AG04450 (cell line): ENCODE data around the gene APMAP. TPM values are rescaled to one million over a fixed set of nuclear protein-coding genes. Genes with fewer than 3 reads are reported as not detected.

Experiments used
- CTCF ChIA-PET: fragments of 300-600, 350-600 bp; formaldehyde crosslinking; extraction: SDS; loops from one replicate; lab custom pipeline; 2022; ENCODE audit warnings: antibody characterized with exemption, inconsistent platforms; lab: Charles Lee
- POLR2A ChIA-PET: fragments of 350-600 bp; formaldehyde crosslinking; extraction: SDS; loops from one replicate; lab custom pipeline; 2021; ENCODE audit warnings: antibody characterized with exemption, inconsistent platforms; lab: Yijun Ruan, JAX
- DNase-seq: peaks from one replicate; pipeline ENCODE4 v3.0.0-alpha.2; 2011; ENCODE audit warnings: low read depth, low spot score
- H3K27ac ChIP-seq: one replicate; pipeline ENCODE4 v1.5.1; 2012; ENCODE audit warnings: low read depth, low read length, control low read depth
- H3K27me3 ChIP-seq: one replicate; pipeline ENCODE4 v1.6.0; 2012; ENCODE audit warnings: low read length; ENCODE audit not compliant: control insufficient read depth, insufficient read depth
- H3K4me3 ChIP-seq: 2 replicates; pipeline ENCODE4 v1.5.1; 2011; ENCODE audit warnings: mild to moderate bottlenecking, low read depth, low read length, control low read depth
- H3K9me3 ChIP-seq: 2 replicates; pipeline ENCODE4 v1.5.1; 2012; ENCODE audit warnings: low read length; ENCODE audit not compliant: control insufficient read depth, insufficient read depth
- CTCF ChIP-seq: IDR thresholded peaks from 2 replicates; pipeline ENCODE4 v1.5.1; 2011; ENCODE audit warnings: low read depth, low read length, control low read depth, inconsistent platforms
- polyA plus RNA-seq: library from polyadenylated mRNA; depleted of rRNA; stranded (reverse); fragments of >200 nt; gene quantifications from 2 replicates; pipeline ENCODE4 v1.2.3, GENCODE V29; 2011

Gene APMAP
- polyA plus RNA-seq, 1 experiment = 94.5 TPM

DNA sequence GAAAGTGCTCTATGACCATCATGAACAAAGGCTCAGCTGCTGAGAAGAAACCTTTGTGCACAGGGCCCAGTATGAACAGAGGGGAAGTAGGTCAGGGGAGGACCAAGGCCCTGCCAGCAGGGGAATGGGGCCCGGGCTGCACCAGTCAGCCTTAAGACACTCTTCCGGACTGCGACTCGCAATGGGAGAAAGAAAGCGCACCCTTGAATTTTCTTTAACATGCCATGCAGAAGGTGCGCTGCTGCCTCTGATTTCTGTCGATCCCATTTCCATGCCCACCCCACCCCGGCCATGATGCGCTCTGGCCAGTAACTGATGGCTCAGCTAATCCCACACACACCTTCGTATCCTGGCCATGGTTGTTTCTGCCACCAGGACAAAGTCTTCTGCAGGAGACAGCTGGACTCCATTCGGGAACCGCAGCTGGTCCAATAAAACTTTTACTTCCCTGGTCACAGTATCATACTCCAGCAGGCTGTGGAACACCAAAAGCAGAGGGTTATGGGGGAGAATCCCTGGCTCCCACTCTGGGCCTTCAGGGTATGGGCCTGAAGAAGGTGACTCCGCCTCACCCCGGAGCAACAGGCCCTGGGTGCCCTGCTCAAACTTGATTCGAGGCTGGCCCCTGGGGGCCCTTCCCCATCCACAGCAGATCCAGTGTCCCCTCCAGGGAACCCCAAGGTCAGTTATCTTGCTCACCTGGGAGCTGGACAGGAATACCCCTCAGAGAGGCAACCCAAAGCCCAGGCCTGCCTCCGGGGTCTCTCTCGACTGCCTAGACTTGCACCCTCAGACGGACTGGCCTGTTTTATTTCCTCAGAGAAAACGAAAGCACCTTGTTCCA is 23.1 kb downstream of the APMAP start:
- Histone ChIP-seq H3K9me3 (no peaks in the 10 kb centered on the region), H3K27me3 (no peaks in the 10 kb centered on the region), H3K27ac (no peak overlapping the region), H3K4me3 (no peak overlapping the region)
- DNase-seq = no peak
- no peak for TF ChIP-seq CTCF
- POLR2A ChIA-PET = no interaction called here
- CTCF ChIA-PET = no interaction called here

DNA sequence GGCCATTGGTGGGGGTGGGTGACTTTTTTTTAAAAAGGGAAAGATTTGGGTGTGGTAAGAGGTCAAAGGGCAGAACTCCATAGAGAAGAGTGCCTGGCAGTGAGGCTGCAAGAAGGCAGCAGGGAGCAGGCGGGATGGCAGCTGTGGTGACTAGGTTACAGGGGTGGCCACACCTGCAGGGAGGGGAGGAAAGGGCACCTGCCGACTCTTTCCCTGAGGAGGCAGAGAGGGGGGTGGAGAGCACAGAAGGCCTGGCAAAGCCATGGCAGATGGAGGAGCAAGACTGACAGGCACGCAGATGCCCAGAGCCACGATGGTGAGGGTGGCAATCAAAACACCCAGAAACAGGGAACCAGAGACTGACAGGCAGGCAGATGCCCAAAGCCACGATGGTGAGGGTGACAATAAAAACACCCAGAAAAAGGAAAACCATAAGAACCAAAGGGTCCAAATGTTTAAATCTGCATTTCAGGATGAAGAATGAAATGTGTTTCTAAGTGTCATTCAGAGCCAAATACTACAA is 24.2 kb downstream of the APMAP start:
- ChIA-PET CTCF (no interaction called here), POLR2A (no interaction called here)
- TF ChIP-seq CTCF = no peak
- no peaks in the 10 kb centered on the region for H3K9me3 ChIP-seq
- H3K27me3 ChIP-seq = no peaks in the 10 kb centered on the region
- DNase-seq = no peak
- no peak overlapping the region for H3K4me3 ChIP-seq
- no peak overlapping the region for H3K27ac ChIP-seq

- no peaks in the 10 kb centered on the region for H3K27me3 ChIP-seq
- ChIA-PET POLR2A (no interaction called here), CTCF (no interaction called here)
- H3K4me3 ChIP-seq = no peak overlapping the region
- H3K9me3 ChIP-seq = no peaks in the 10 kb centered on the region
- no peak for TF ChIP-seq CTCF
- no peak overlapping the region for H3K27ac ChIP-seq
- DNase-seq = no peak
Measured at GRCh38 chr20:24966317-24967012, 26.1 kb downstream of the APMAP start.

DNA sequence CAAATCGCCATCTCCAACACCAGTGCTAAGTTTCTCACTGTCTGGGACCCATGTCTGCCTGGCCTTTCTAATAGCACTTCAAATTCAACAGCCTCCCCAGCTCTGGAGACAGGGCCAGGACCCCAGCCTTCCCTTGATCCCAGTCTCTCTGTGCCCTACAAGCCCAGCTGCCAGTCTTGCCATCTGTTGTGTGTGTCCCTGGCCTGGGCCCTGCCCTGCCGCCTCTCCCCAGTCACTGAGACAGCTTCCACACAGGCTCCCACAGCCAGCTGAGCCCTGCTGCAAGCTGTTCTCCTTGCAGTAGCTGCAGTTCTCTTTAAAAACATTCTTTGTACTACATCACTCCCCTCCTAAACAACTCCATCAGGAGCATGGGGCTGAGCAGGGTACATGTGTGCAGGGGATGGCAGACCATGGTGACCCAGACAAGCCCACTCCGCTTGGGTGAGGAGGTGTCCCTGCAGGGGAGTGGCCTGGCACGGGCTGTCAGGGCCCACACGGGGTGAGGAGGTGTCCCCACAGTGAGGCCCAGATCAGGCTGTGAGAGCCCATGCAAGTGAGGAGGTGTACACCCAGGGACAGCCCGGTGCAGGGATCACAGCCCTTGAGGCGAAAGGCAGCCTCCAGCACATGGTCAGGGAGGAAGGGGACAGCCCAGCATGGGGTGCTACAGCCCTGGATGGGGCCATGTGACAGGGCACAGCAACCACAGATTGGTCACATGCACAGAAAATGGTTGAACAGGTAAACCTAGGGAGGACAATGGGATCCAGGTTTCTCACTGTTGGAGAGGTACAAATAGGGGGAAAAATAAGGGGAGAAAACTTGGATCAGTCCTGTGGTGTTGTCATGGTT is 27.3 kb downstream of the APMAP start:
- H3K27me3 ChIP-seq = no peaks in the 10 kb centered on the region
- ChIA-PET CTCF (no interaction called here), POLR2A (no interaction called here)
- DNase-seq = no peak
- H3K4me3 ChIP-seq = no peak overlapping the region
- TF ChIP-seq CTCF = no peak
- H3K9me3 ChIP-seq = no peaks in the 10 kb centered on the region
- H3K27ac ChIP-seq = no peak overlapping the region
